Common myeloid progenitor, CD34-positive (primary cell): ENCODE measurements around the gene LILRB3.
"Not testable (repeated sequence)": the region's sequence is repeated elsewhere in the genome, so short reads cannot be mapped to it uniquely, and the experiment has no call there.

Experiments
- CTCF ChIA-PET: fragments of 350-600 bp; sonication (Branson Sonifier 250); formaldehyde crosslinking; loops from one replicate; lab custom pipeline; 2021; ENCODE audit warnings: antibody characterized with exemption; lab: Charles Lee
- POLR2A ChIA-PET: fragments of 350-600 bp; sonication (Branson Sonifier 250); formaldehyde crosslinking; loops from one replicate; lab custom pipeline; 2021; ENCODE audit warnings: antibody characterized with exemption; lab: Charles Lee
- DNase-seq, 3 donors: peaks; one replicate each; pipeline versions ENCODE4 v3.0.0 to v3.0.0-alpha.2; 2013
- H3K27ac ChIP-seq, 2 experiments: 1 replicate in 1 of 2; 2 replicates in 1 of 2; pipeline ENCODE4 v1.7.0; 2013; ENCODE audit warnings: inconsistent platforms in 2 of 2, low read length in 2 of 2, mild to moderate bottlenecking in 2 of 2, low read depth in 1 of 2, moderate library complexity in 1 of 2; ENCODE audit not compliant: severe bottlenecking in 2 of 2, insufficient read depth in 1 of 2, poor library complexity in 1 of 2
- H3K27me3 ChIP-seq, 5 experiments: replicated peaks in 2 of 5; 1 replicate in 3 of 5; 2 replicates in 2 of 5; pipeline versions ENCODE4 v1.6.1 to v1.7.0; 2013; ENCODE audit warnings: low read length in 4 of 5, mild to moderate bottlenecking in 2 of 5, moderate library complexity in 2 of 5, inconsistent platforms in 1 of 5; ENCODE audit not compliant: insufficient read depth in 5 of 5, control insufficient read depth in 4 of 5
- H3K36me3 ChIP-seq, 4 experiments: 1 replicate in 2 of 4; 2 replicates in 2 of 4; pipeline versions ENCODE4 v1.6.1 to v1.7.0; 2013; ENCODE audit warnings: low read length in 3 of 4, control low read depth in 1 of 4, mild to moderate bottlenecking in 1 of 4; ENCODE audit not compliant: control insufficient read depth in 4 of 4, insufficient read depth in 4 of 4
- H3K4me1 ChIP-seq, 4 experiments: 1 replicate in 3 of 4; 2 replicates in 1 of 4; pipeline versions ENCODE4 v1.6.1 to v1.7.1; 2013; ENCODE audit warnings: low read length in 3 of 4, mild to moderate bottlenecking in 3 of 4, control low read depth in 1 of 4, inconsistent platforms in 1 of 4, moderate library complexity in 1 of 4; ENCODE audit not compliant: control insufficient read depth in 4 of 4, insufficient read depth in 4 of 4; ENCODE audit errors: control extremely low read depth in 1 of 4
- H3K4me3 ChIP-seq, 7 experiments: 1 replicate in 4 of 7; 2 replicates in 3 of 7; pipeline versions ENCODE4 v1.5.1 to v1.7.0; 2013; ENCODE audit warnings: mild to moderate bottlenecking in 7 of 7, low read length in 6 of 7, moderate library complexity in 6 of 7, inconsistent platforms in 2 of 7, low read depth in 2 of 7, control low read depth in 1 of 7; ENCODE audit not compliant: insufficient read depth in 4 of 7, control insufficient read depth in 1 of 7; ENCODE audit errors: extremely low read depth in 1 of 7
- H3K9me3 ChIP-seq, 5 experiments: 1 replicate in 4 of 5; 2 replicates in 1 of 5; pipeline versions ENCODE4 v1.6.1 to v1.7.1; 2013; ENCODE audit warnings: low read length in 4 of 5, mild to moderate bottlenecking in 2 of 5, inconsistent platforms in 1 of 5, low read depth in 1 of 5, moderate library complexity in 1 of 5; ENCODE audit not compliant: control insufficient read depth in 4 of 5, insufficient read depth in 2 of 5; ENCODE audit errors: control extremely low read depth in 1 of 5
- WGBS: methylation state at CpG from one replicate; pipeline ENCODE4 v1.1.5; 2013; ENCODE audit not compliant: insufficient coverage; 5-methylcytosine and 5-hydroxymethylcytosine counted together

Gene LILRB3

DNA sequence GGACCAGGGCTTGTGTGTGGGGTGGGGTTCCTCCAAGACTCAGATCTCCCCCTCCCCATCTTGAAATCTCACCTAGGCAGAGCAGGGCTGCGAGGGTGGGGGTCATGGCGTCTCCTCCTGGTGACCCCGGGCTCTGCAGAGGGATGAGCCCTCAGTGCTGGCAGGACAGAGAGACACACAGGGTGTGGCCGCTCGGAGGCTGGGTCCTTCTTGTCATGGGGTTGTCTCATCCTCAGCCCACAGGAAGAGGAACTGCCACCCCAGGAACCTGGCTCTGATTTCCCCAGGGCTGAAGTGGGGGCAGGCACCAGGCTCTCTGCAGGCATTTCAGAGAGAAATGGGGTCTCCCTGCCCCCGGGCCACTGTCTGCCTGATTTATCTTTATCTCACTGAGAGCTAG is 19.8 kb upstream of the LILRB3 start, which contains the start of gene LILRA6:
Gene LILRA6 (minus strand): TSS at position 145 of the 400 bp plus-strand sequence.
- DNase-seq, H3K27me3 ChIP-seq, H3K36me3 ChIP-seq, POLR2A ChIA-PET, H3K9me3 ChIP-seq, H3K27ac ChIP-seq, H3K4me3 ChIP-seq: not testable (repeated sequence)
- CTCF ChIA-PET = interaction anchor here (0.6 kb wide), 1 partner anchor 16 kb away, joined by 3 read pairs; no protein-coding TSS in a partner anchor
- no CpG with 5 or more reads among the region's 6 CpGs for WGBS
- H3K4me1 ChIP-seq = peaks cover under 1 to 16% (median 10%) of the 10 kb centered on the region in 4 experiments

DNA sequence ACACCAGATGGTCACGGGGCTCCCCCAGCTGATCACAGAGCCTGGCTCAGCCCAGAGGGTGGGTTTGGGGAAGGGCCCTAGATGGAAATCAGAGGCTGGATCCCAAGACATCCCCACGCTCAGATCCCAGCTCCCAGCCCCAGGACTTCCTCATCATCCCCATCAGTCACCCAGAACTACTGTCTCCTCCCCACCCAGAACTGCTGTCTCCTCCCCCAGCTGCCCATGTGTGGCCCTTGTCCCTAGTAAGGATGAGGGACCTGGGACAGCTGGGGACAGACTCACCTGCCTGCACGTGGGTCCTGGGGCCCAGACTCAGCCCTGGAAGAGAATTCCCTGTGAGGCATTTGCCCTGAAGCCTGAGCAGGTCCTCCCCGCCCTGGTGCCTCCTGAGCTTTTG is 19.4 kb upstream of the LILRB3 start:
- WGBS = no CpG with 5 or more reads among the region's 4 CpGs
- not testable (repeated sequence) for H3K27ac ChIP-seq

GRCh38 chr19:54240372-54241336 is 17.8 kb upstream of the LILRB3 start:
- H3K36me3 ChIP-seq, DNase-seq, H3K27me3 ChIP-seq, CTCF ChIA-PET, H3K27ac ChIP-seq, H3K4me1 ChIP-seq, H3K4me3 ChIP-seq, H3K9me3 ChIP-seq, POLR2A ChIA-PET: not testable (repeated sequence)
- WGBS = 82% methylated on average over 3 of the region's 22 CpGs

More for the DNA sequence above, 19.4 kb upstream of the LILRB3 start:
- CTCF ChIA-PET = interaction anchor here (0.6 kb wide), 1 partner anchor 16 kb away, joined by 3 read pairs; no protein-coding TSS in a partner anchor
- POLR2A ChIA-PET, H3K27me3 ChIP-seq, DNase-seq, H3K4me3 ChIP-seq, H3K9me3 ChIP-seq, H3K36me3 ChIP-seq: not testable (repeated sequence)
- H3K4me1 ChIP-seq = peaks cover 0 to 11% (median 6%) of the 10 kb centered on the region in 4 experiments

DNA sequence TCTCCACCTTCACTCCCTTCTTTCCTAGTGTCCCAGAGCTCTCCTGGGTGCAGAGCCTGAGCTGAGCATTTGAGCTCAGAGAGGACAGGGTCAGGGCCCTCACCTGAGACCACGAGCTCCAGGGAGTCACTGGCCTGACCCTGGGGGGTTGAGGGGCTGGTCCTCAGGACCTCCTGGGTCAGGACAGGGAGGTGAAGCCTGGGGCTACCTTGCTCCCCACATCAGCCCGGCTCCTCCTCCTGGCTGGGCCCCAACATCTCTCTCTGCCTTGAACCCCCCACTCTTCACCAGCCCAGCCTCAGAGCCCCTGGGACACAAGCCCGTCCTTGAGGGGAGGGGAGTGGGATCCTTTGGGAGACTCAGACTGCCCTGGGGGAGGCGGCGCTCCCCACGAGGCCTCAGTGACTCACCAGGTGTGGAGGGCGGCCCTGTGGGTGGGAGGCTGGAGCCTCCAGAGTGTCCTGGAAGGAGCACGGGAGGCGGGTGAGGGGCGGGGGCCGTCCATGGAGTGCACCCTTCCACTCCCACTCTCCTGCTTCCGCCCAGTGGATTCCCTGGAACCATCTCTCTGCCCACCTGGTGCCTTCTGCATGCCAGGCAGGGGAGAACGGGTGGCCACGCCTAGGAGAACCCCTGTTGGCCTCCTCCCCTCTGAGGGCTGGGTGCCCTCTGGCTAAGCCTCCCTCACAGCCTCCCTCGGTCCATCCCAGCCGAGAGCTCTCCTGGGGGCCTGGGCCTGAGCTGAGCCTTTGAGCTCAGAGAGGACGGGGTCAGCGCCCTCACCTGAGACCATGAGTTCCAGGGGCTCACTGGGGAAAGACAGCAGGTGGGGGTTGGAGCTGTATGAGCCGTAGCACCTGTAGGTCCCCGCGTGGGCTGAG is 16.9 kb upstream of the LILRB3 start:
- H3K4me1 ChIP-seq, H3K36me3 ChIP-seq, H3K27me3 ChIP-seq, H3K4me3 ChIP-seq, H3K9me3 ChIP-seq, DNase-seq, POLR2A ChIA-PET, H3K27ac ChIP-seq: not testable (repeated sequence)
- CTCF ChIA-PET = interaction anchor here (0.9 to 1.4 kb wide), 3 partner anchors 11 to 29 kb away, joined by 3 read pairs; no protein-coding TSS in a partner anchor
- WGBS = 100% methylated on average over 5 of the region's 21 CpGs

- no peaks in the 10 kb centered on the region for H3K9me3 ChIP-seq
- POLR2A ChIA-PET = no interaction called here
- CTCF ChIA-PET = interaction anchor here (0.9 to 2.0 kb wide), 9 partner anchors 23 to 157 kb away, joined by 3 to 7 read pairs (median 4); partner anchors contain the start of gene MBOAT7
- WGBS = 100% methylated on average over 3 of the region's 5 CpGs
- no peak overlapping the region for H3K27ac ChIP-seq
- no peaks in the 10 kb centered on the region for H3K27me3 ChIP-seq
- DNase-seq = no peak
- peaks cover 0 to 4% (median 2%) of the 10 kb centered on the region in 4 experiments for H3K4me1 ChIP-seq
- no peaks in the 10 kb centered on the region for H3K36me3 ChIP-seq
- H3K4me3 ChIP-seq = no peak overlapping the region
Observed at GRCh38 chr19:54233941-54234340, 11.1 kb upstream of the LILRB3 start.

GRCh38 chr19:54231077-54231931 is 8.5 kb upstream of the LILRB3 start:
- WGBS = 15% methylated on average over 16 of the region's 21 CpGs
- DNase-seq = peak; percentile 79 to 90 (median 86)
- CTCF ChIA-PET = interaction anchor here (0.6 to 2.4 kb wide), 15 partner anchors 8 to 94 kb away, joined by 3 to 12 read pairs (median 4); partner anchors contain the start of genes LILRB3, MBOAT7 and RPS9

More at GRCh38 chr19:54231077-54231931, 8.5 kb upstream of the LILRB3 start:
- Histone ChIP-seq H3K9me3 (no peaks in the 10 kb centered on the region), H3K36me3 (no peaks in the 10 kb centered on the region), H3K27me3 (no peaks in the 10 kb centered on the region), H3K4me1 (peaks cover 0 to 4% (median 2%) of the 10 kb centered on the region in 4 experiments), H3K4me3 (no peak overlapping the region), H3K27ac (no peak overlapping the region)
- POLR2A ChIA-PET = interaction anchor here (1.1 kb wide), 1 partner anchor 23 kb away, joined by 3 read pairs; no protein-coding TSS in a partner anchor
